ENCODE results near the gene RPRM. TPM values are rescaled to one million over a fixed set of nuclear protein-coding genes. Genes with fewer than 3 reads are reported as not detected.
A peak's percentile ranks its signal among the peaks of the same experiment; 100 is the strongest.
"Not testable (repeated sequence)": the region's sequence is repeated elsewhere in the genome, so short reads cannot be mapped to it uniquely, and the experiment has no call there.

RPRM gene
- total RNA-seq: under 1 TPM in 1 of 2 experiments, not detected in 1; 0.14 TPM

GRCh38 chr2:153478289-153479261, at the start of gene RPRM:
Gene RPRM (minus strand): TSS chr2:153478762. CDS start chr2:153478565, 197 bp downstream.
- no peaks in the 10 kb centered on the region for H3K36me3 Mint-ChIP-seq
- peak within 1 kb of the TSS; percentile 68 for H3K4me3 Mint-ChIP-seq
- H3K27ac Mint-ChIP-seq: no peak within 1 kb of the TSS
- peaks cover 88% of the 10 kb centered on the region for H3K27me3 Mint-ChIP-seq
- no peaks in the 10 kb centered on the region for H3K9me3 Mint-ChIP-seq
- peaks cover 14% of the 10 kb centered on the region for H3K4me1 Mint-ChIP-seq
- DNase-seq: peak; percentile 70

- H3K27me3 Mint-ChIP-seq: peaks cover 14% of the 10 kb centered on the region
- H3K4me3 Mint-ChIP-seq: no peak overlapping the region
Observed at GRCh38 chr2:153519257-153519875, 40.8 kb upstream of the RPRM start.

GRCh38 chr2:153512331-153512730, 33.8 kb upstream of the RPRM start:
- no peak for DNase-seq
- Mint-ChIP-seq H3K36me3 (no peaks in the 10 kb centered on the region), H3K4me1 (no peaks in the 10 kb centered on the region), H3K9me3 (peaks cover 5% of the 10 kb centered on the region), H3K27me3 (peaks cover 21% of the 10 kb centered on the region), H3K27ac (no peak overlapping the region), H3K4me3 (no peak overlapping the region)

More at GRCh38 chr2:153519257-153519875, 40.8 kb upstream of the RPRM start:
- DNase-seq: peak; percentile 18
- Mint-ChIP-seq H3K9me3 (no peaks in the 10 kb centered on the region), H3K4me1 (no peaks in the 10 kb centered on the region), H3K36me3 (no peaks in the 10 kb centered on the region), H3K27ac (no peak overlapping the region)

GRCh38 chr2:153510996-153511395, 32.4 kb upstream of the RPRM start:
- Mint-ChIP-seq H3K4me3 (no peak overlapping the region), H3K27me3 (peaks cover 28% of the 10 kb centered on the region), H3K36me3 (no peaks in the 10 kb centered on the region), H3K9me3 (peaks cover 11% of the 10 kb centered on the region), H3K27ac (no peak overlapping the region), H3K4me1 (no peaks in the 10 kb centered on the region)
- no peak for DNase-seq

GRCh38 chr2:153509133-153509532, 30.6 kb upstream of the RPRM start:
- no peak overlapping the region for H3K4me3 Mint-ChIP-seq
- no peaks in the 10 kb centered on the region for H3K36me3 Mint-ChIP-seq
- no peak overlapping the region for H3K27ac Mint-ChIP-seq
- no peak for DNase-seq
- no peaks in the 10 kb centered on the region for H3K4me1 Mint-ChIP-seq
- H3K27me3 Mint-ChIP-seq: peaks cover 20% of the 10 kb centered on the region
- H3K9me3 Mint-ChIP-seq: peaks cover 11% of the 10 kb centered on the region

GRCh38 chr2:153506499-153506898, 27.9 kb upstream of the RPRM start:
- not testable (repeated sequence) for H3K36me3 Mint-ChIP-seq, H3K27ac Mint-ChIP-seq, H3K4me3 Mint-ChIP-seq, H3K4me1 Mint-ChIP-seq, DNase-seq
- peaks cover 19% of the 10 kb centered on the region for H3K27me3 Mint-ChIP-seq
- peaks cover 11% of the 10 kb centered on the region for H3K9me3 Mint-ChIP-seq

- H3K36me3 Mint-ChIP-seq: no peaks in the 10 kb centered on the region
- H3K27me3 Mint-ChIP-seq: peaks cover 4% of the 10 kb centered on the region
- H3K9me3 Mint-ChIP-seq: no peaks in the 10 kb centered on the region
- no peaks in the 10 kb centered on the region for H3K4me1 Mint-ChIP-seq
- H3K4me3 Mint-ChIP-seq: no peak overlapping the region
- H3K27ac Mint-ChIP-seq: no peak overlapping the region
- no peak for DNase-seq
Observed at GRCh38 chr2:153499439-153499838, 20.9 kb upstream of the RPRM start.

GRCh38 chr2:153497938-153498629, 19.5 kb upstream of the RPRM start:
- Mint-ChIP-seq H3K36me3 (no peaks in the 10 kb centered on the region), H3K4me1 (no peaks in the 10 kb centered on the region), H3K27ac (no peak overlapping the region), H3K4me3 (no peak overlapping the region), H3K27me3 (peaks cover 4% of the 10 kb centered on the region), H3K9me3 (no peaks in the 10 kb centered on the region)
- DNase-seq: no peak

- no peak overlapping the region for H3K27ac Mint-ChIP-seq
- H3K36me3 Mint-ChIP-seq: no peaks in the 10 kb centered on the region
- no peaks in the 10 kb centered on the region for H3K9me3 Mint-ChIP-seq
- no peak overlapping the region for H3K4me3 Mint-ChIP-seq
- H3K4me1 Mint-ChIP-seq: no peaks in the 10 kb centered on the region
- no peak for DNase-seq
- no peaks in the 10 kb centered on the region for H3K27me3 Mint-ChIP-seq
Observed at GRCh38 chr2:153495725-153496124, 17.2 kb upstream of the RPRM start.

GRCh38 chr2:153488072-153488471, 9.5 kb upstream of the RPRM start:
- H3K4me1 Mint-ChIP-seq: peaks cover 2% of the 10 kb centered on the region
- DNase-seq: no peak
- no peaks in the 10 kb centered on the region for H3K36me3 Mint-ChIP-seq
- no peaks in the 10 kb centered on the region for H3K9me3 Mint-ChIP-seq
- H3K27ac Mint-ChIP-seq: no peak overlapping the region
- H3K4me3 Mint-ChIP-seq: no peak overlapping the region
- H3K27me3 Mint-ChIP-seq: peaks cover 11% of the 10 kb centered on the region

GRCh38 chr2:153487448-153487847, 8.9 kb upstream of the RPRM start:
- Mint-ChIP-seq H3K9me3 (no peaks in the 10 kb centered on the region), H3K4me1 (peaks cover 2% of the 10 kb centered on the region), H3K27me3 (peaks cover 16% of the 10 kb centered on the region), H3K4me3 (no peak overlapping the region), H3K36me3 (no peaks in the 10 kb centered on the region), H3K27ac (no peak overlapping the region)
- no peak for DNase-seq

- DNase-seq: no peak
- peak overlapping the region; percentile 68 for H3K4me3 Mint-ChIP-seq
- no peaks in the 10 kb centered on the region for H3K9me3 Mint-ChIP-seq
- H3K27ac Mint-ChIP-seq: no peak overlapping the region
- H3K4me1 Mint-ChIP-seq: peaks cover 14% of the 10 kb centered on the region
- H3K36me3 Mint-ChIP-seq: no peaks in the 10 kb centered on the region
- peaks cover 80% of the 10 kb centered on the region for H3K27me3 Mint-ChIP-seq
Observed at GRCh38 chr2:153479573-153479972, 1.0 kb upstream of the RPRM start.

GRCh38 chr2:153477636-153478288, 800 bp downstream of the RPRM start:
- Mint-ChIP-seq H3K4me1 (peaks cover 14% of the 10 kb centered on the region), H3K36me3 (no peaks in the 10 kb centered on the region), H3K27ac (no peak overlapping the region), H3K4me3 (peak overlapping the region; percentile 56), H3K9me3 (no peaks in the 10 kb centered on the region), H3K27me3 (peaks cover 86% of the 10 kb centered on the region)
- DNase-seq: no peak

- peak overlapping the region; percentile 40 for H3K4me3 Mint-ChIP-seq
- no peak for DNase-seq
- peaks cover 79% of the 10 kb centered on the region for H3K27me3 Mint-ChIP-seq
- H3K36me3 Mint-ChIP-seq: no peaks in the 10 kb centered on the region
- H3K27ac Mint-ChIP-seq: no peak overlapping the region
- H3K9me3 Mint-ChIP-seq: no peaks in the 10 kb centered on the region
- H3K4me1 Mint-ChIP-seq: peaks cover 14% of the 10 kb centered on the region
Observed at GRCh38 chr2:153476816-153477635, 1.5 kb downstream of the RPRM start.
